ENCODE results near the gene ANXA11.

Gene ANXA11

GRCh38 chr10:80177781-80178636 is 27.3 kb downstream of the ANXA11 start:
- Histone ChIP-seq H3K9me3 (ENCODE audit: control insufficient read depth, insufficient read depth, low read depth, low read length) (no peaks in the 10 kb centered on the region), H3K4me1 (ENCODE audit: control insufficient read depth, insufficient read depth, low read length) (no peaks in the 10 kb centered on the region), H3K4me3 (ENCODE audit: low read depth, low read length) (no peak overlapping the region), H3K36me3 (ENCODE audit: control insufficient read depth in 2 of 2, insufficient read depth in 1 of 2, low read length in 2 of 2) (peaks cover 0 to 12% of the 10 kb centered on the region in 2 experiments; a peak in 2 of 3 replicates), H3K27ac (ENCODE audit: extremely low read depth, low read depth, low read length) (no peak overlapping the region)
- ChIA-PET CTCF (no interaction called here), POLR2A (no interaction called here)
- no peak for TF ChIP-seq HOXC10 (CRISPR knock-in tag; IDR thresholded peaks at IDR 0.05)
- TF ChIP-seq ZNF792 (tag by site-specific recombination; IDR thresholded peaks at IDR 0.05) = no peak
- no peak for TF ChIP-seq ZNF677 (tag by site-specific recombination; IDR thresholded peaks at IDR 0.05)
- TF ChIP-seq FEZF1 (tag by site-specific recombination; IDR thresholded peaks at IDR 0.05) = no peak
- no peak for TF ChIP-seq ZNF394 (tag by site-specific recombination; IDR thresholded peaks at IDR 0.05; ENCODE audit: borderline replicate concordance)
- no peak for TF ChIP-seq PRDM6 (tag by site-specific recombination; IDR thresholded peaks at IDR 0.05)
- no peak for TF ChIP-seq SCRT2 (tag by site-specific recombination; IDR thresholded peaks at IDR 0.05)
- TF ChIP-seq ZNF280C (tag by site-specific recombination; IDR thresholded peaks at IDR 0.05) = no peak
- no peak for TF ChIP-seq ZBTB10 (tag by site-specific recombination; IDR thresholded peaks at IDR 0.05)
- no peak for TF ChIP-seq ZNF10 (tag by site-specific recombination; IDR thresholded peaks at IDR 0.05)
- no peak for TF ChIP-seq ZFP37 (tag by site-specific recombination; IDR thresholded peaks at IDR 0.05)

- no peaks in the 10 kb centered on the region for H3K4me1 ChIP-seq (ENCODE audit: control insufficient read depth, insufficient read depth, low read length)
- H3K4me3 ChIP-seq (ENCODE audit: low read depth, low read length) = no peak overlapping the region
- no peaks in the 10 kb centered on the region for H3K9me3 ChIP-seq (ENCODE audit: control insufficient read depth, insufficient read depth, low read depth, low read length)
- H3K36me3 ChIP-seq (ENCODE audit: control insufficient read depth in 2 of 2, insufficient read depth in 1 of 2, low read length in 2 of 2) = peaks cover 0 to 21% of the 10 kb centered on the region in 2 experiments; a peak in 2 of 3 replicates
- no peak for TF ChIP-seq ZNF560 (tag by site-specific recombination; IDR thresholded peaks at IDR 0.05; ENCODE audit: borderline replicate concordance)
- no peak for TF ChIP-seq ZIC2 (tag by site-specific recombination; IDR thresholded peaks at IDR 0.05)
- TF ChIP-seq GLIS1 (tag by site-specific recombination; IDR thresholded peaks at IDR 0.05) = peak; percentile 39; the same call in 1 of the 2 replicates
- no peak for TF ChIP-seq ZNF416 (tag by site-specific recombination; IDR thresholded peaks at IDR 0.05)
- TF ChIP-seq ZFP41 (tag by site-specific recombination; IDR thresholded peaks at IDR 0.05; ENCODE audit: borderline replicate concordance) = no peak
- TF ChIP-seq ZNF624 (tag by site-specific recombination; IDR thresholded peaks at IDR 0.05) = no peak
- POLR2A ChIA-PET = no interaction called here
- no peak overlapping the region for H3K27ac ChIP-seq (ENCODE audit: extremely low read depth, low read depth, low read length)
- CTCF ChIA-PET = interaction anchor here (0.6 kb wide), 1 partner anchor 22 kb away, joined by 3 read pairs; no protein-coding TSS in a partner anchor
Observed at GRCh38 chr10:80176526-80176925, 28.8 kb downstream of the ANXA11 start.

Measured in HEK293 (cell line).